HepG2 (cell line): Measurements from ENCODE around the gene LEMD2. TPM values are rescaled to one million over a fixed set of nuclear protein-coding genes. Genes with fewer than 3 reads are reported as not detected.

Experiments used
- ASH2L ChIP-seq: fragments of 300-600, 200-600 bp; sonication (generic); IDR thresholded peaks from 2 replicates; pipeline ENCODE4 v1.7.0; 2017; ENCODE audit warnings: low read depth, mild to moderate bottlenecking, moderate library complexity, mixed read lengths, low read length; ENCODE audit not compliant: insufficient read length
- GZF1 ChIP-seq: sonication (generic); formaldehyde crosslinking; IDR thresholded peaks from 2 replicates; pipeline ENCODE4 v1.5.1; 2020; ENCODE audit warnings: mild to moderate bottlenecking, missing genetic modification reagents
- HNF4A ChIP-seq: sonication (generic); formaldehyde crosslinking; IDR thresholded peaks from 2 replicates; pipeline ENCODE4 v1.4.0; 2020; ENCODE audit warnings: missing genetic modification reagents
- HOXA9 ChIP-seq: sonication (generic); formaldehyde crosslinking; IDR thresholded peaks from 2 replicates; pipeline ENCODE4 v1.8.1; 2022; ENCODE audit warnings: missing genetic modification reagents, mild to moderate bottlenecking, moderate library complexity, borderline replicate concordance
- JUND ChIP-seq: sonication (generic); formaldehyde crosslinking; IDR thresholded peaks from 2 replicates; pipeline ENCODE4 v1.8.0; 2022; ENCODE audit warnings: mild to moderate bottlenecking, missing genetic modification reagents
- KLF13 ChIP-seq: sonication (generic); formaldehyde crosslinking; IDR thresholded peaks from 2 replicates; pipeline ENCODE4 v1.4.0; 2020; ENCODE audit warnings: mild to moderate bottlenecking, missing genetic modification reagents
- POLR2G ChIP-seq: fragments of 200-400 bp; formaldehyde crosslinking; IDR thresholded peaks from 2 replicates; pipeline ENCODE4 v1.6.1; 2018; ENCODE audit warnings: mild to moderate bottlenecking, low read depth, low read length, moderate library complexity
- SAFB2 ChIP-seq: sonication (generic); formaldehyde crosslinking; IDR thresholded peaks from 2 replicates; pipeline ENCODE4 v1.5.1; 2020; ENCODE audit warnings: missing genetic modification reagents, low read depth, mild to moderate bottlenecking, borderline replicate concordance
- SNAPC2 ChIP-seq: sonication (generic); formaldehyde crosslinking; IDR thresholded peaks from 2 replicates; pipeline ENCODE4 v1.8.1; 2022; ENCODE audit warnings: mild to moderate bottlenecking, missing genetic modification reagents
- SP5 ChIP-seq: IDR thresholded peaks from 2 replicates; pipeline ENCODE4 v1.6.1; 2016; ENCODE audit warnings: low read depth, borderline replicate concordance
- TARDBP ChIP-seq: sonication (generic); formaldehyde crosslinking; IDR thresholded peaks from 2 replicates; pipeline ENCODE4 v1.8.0; 2022; ENCODE audit warnings: mild to moderate bottlenecking, missing genetic modification reagents
- ZBTB7A ChIP-seq: sonication (generic); formaldehyde crosslinking; IDR thresholded peaks from 2 replicates; pipeline ENCODE4 v1.8.0; 2022; ENCODE audit warnings: mild to moderate bottlenecking, missing genetic modification reagents
- ZBTB7B ChIP-seq: sonication (generic); formaldehyde crosslinking; IDR thresholded peaks from 2 replicates; pipeline ENCODE4 v1.4.0; 2020; ENCODE audit warnings: missing genetic modification reagents
- ZNF121 ChIP-seq: sonication (generic); formaldehyde crosslinking; IDR thresholded peaks from 2 replicates; pipeline ENCODE4 v1.5.0; 2020; ENCODE audit warnings: mild to moderate bottlenecking, missing genetic modification reagents
- ZNF234 ChIP-seq: sonication (generic); formaldehyde crosslinking; conservative IDR thresholded peaks from 2 replicates; pipeline ENCODE4 v1.5.1; 2020; ENCODE audit warnings: mild to moderate bottlenecking, missing genetic modification reagents
- ZNF276 ChIP-seq: sonication (generic); formaldehyde crosslinking; IDR thresholded peaks from 2 replicates; pipeline ENCODE4 v1.4.0; 2020; ENCODE audit warnings: mild to moderate bottlenecking, low read depth, missing genetic modification reagents
- ZNF296 ChIP-seq: sonication (generic); formaldehyde crosslinking; conservative IDR thresholded peaks from 2 replicates; pipeline ENCODE4 v1.5.0; 2020; ENCODE audit warnings: mild to moderate bottlenecking, missing genetic modification reagents
- ZNF543 ChIP-seq: sonication (generic); formaldehyde crosslinking; IDR thresholded peaks from 2 replicates; pipeline ENCODE4 v1.4.0; 2020; ENCODE audit warnings: mild to moderate bottlenecking, missing genetic modification reagents
- ZNF576 ChIP-seq: sonication (generic); formaldehyde crosslinking; IDR thresholded peaks from 2 replicates; pipeline ENCODE4 v1.4.0; 2020; ENCODE audit warnings: mild to moderate bottlenecking, missing genetic modification reagents
- ZNF589 ChIP-seq: sonication (generic); formaldehyde crosslinking; conservative IDR thresholded peaks from 2 replicates; pipeline ENCODE4 v1.8.0; 2022; ENCODE audit warnings: mild to moderate bottlenecking, moderate library complexity, missing genetic modification reagents
- ZNF761 ChIP-seq: sonication (generic); formaldehyde crosslinking; conservative IDR thresholded peaks from 2 replicates; pipeline ENCODE4 v1.4.0; 2020; ENCODE audit warnings: mild to moderate bottlenecking, missing genetic modification reagents
- ZNF776 ChIP-seq: sonication (generic); formaldehyde crosslinking; IDR thresholded peaks from 2 replicates; pipeline ENCODE4 v1.4.0; 2020; ENCODE audit warnings: mild to moderate bottlenecking, missing genetic modification reagents
- polyA plus RNA-seq, 8 experiments: library from polyadenylated mRNA; depleted of rRNA in 3 of 8; stranded (reverse) in 7 of 8; unstranded in 1 of 8; fragments of >200 nt; fragmentation: Illumina TruSeq in 4 of 8; extraction: Trizol in 4 of 8; gene quantifications; 2 replicates each; pipeline versions ENCODE4 v1.2.1 to v1.2.3, GENCODE V29; 2011 to 2016; ENCODE audit warnings: low read depth in 4 of 8, missing spikeins in 1 of 8, mixed read lengths in 1 of 8; ENCODE audit not compliant: insufficient read depth in 1 of 8
- total RNA-seq, 5 experiments: library from RNA; depleted of rRNA; stranded (reverse); fragments of >200 nt; fragmentation: Illumina TruSeq; extraction: Trizol; gene quantifications; 2 replicates each; pipeline ENCODE4 v1.2.3, GENCODE V29; 2016; ENCODE audit warnings: low read depth in 1 of 5
- TF ChIP-seq, protein P1 (sequence below): sonication (generic); formaldehyde crosslinking; IDR thresholded peaks from 2 replicates; pipeline ENCODE4 v1.4.0; 2020; ENCODE audit warnings: missing genetic modification reagents
- TF ChIP-seq, protein P2 (sequence below): sonication (generic); formaldehyde crosslinking; IDR thresholded peaks from 2 replicates; pipeline ENCODE4 v1.8.0; 2022; ENCODE audit warnings: mild to moderate bottlenecking, missing genetic modification reagents, moderate library complexity

LEMD2 gene
- total and polyA plus RNA-seq, 2 of the 13 experiments (the other 11 are each of a cell fraction or from before 2014, with no cell fraction given): 45.2 to 62.9 TPM

- TF ChIP-seq HNF4A (CRISPR knock-in tag): peak; percentile 45
- peak; percentile 70; the same call in 1 of the 2 replicates for TF ChIP-seq HOXA9 (CRISPR knock-in tag)
- TF ChIP-seq ZBTB7A (CRISPR knock-in tag): peak; percentile 87
- TF ChIP-seq POLR2G: peak; percentile 80
- peak; percentile 86 for TF ChIP-seq ASH2L
- TF ChIP-seq KLF13 (CRISPR knock-in tag): peak; percentile 69; the same call in 1 of the 2 replicates
- 0 out of 2 replicates have a peak, but pooled peaks have one; percentile 67 for TF ChIP-seq ZNF589
- TF ChIP-seq SP5 (CRISPR knock-in tag): peak; percentile 83; the same call in 1 of the 2 replicates
- peak; percentile 33; the same call in 1 of the 2 replicates for TF ChIP-seq ZNF121 (CRISPR knock-in tag)
- no peak for TF ChIP-seq ZNF576 (CRISPR knock-in tag)
- TF ChIP-seq ZNF543 (CRISPR knock-in tag): 0 out of 2 replicates have a peak, but pooled peaks have one; percentile 62
- peak; percentile 39; the same call in 1 of the 2 replicates for TF ChIP-seq JUND (CRISPR knock-in tag)
- peak; percentile 88 for TF ChIP-seq ZNF776 (CRISPR knock-in tag)
- no peak for TF ChIP-seq GZF1 (CRISPR knock-in tag)
- TF ChIP-seq, protein P1, sequence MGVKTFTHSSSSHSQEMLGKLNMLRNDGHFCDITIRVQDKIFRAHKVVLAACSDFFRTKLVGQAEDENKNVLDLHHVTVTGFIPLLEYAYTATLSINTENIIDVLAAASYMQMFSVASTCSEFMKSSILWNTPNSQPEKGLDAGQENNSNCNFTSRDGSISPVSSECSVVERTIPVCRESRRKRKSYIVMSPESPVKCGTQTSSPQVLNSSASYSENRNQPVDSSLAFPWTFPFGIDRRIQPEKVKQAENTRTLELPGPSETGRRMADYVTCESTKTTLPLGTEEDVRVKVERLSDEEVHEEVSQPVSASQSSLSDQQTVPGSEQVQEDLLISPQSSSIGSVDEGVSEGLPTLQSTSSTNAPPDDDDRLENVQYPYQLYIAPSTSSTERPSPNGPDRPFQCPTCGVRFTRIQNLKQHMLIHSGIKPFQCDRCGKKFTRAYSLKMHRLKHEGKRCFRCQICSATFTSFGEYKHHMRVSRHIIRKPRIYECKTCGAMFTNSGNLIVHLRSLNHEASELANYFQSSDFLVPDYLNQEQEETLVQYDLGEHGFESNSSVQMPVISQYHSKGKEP (CRISPR knock-in tag): no peak
- no peak; the same call in 1 of the 2 replicates for TF ChIP-seq ZNF234 (CRISPR knock-in tag)
- TF ChIP-seq SAFB2: peak; percentile 97; the same call in 1 of the 2 replicates
- TF ChIP-seq ZNF276 (CRISPR knock-in tag): peak; percentile 58; the same call in 1 of the 2 replicates
- TF ChIP-seq ZBTB7B (CRISPR knock-in tag): peak; percentile 78; the same call in 1 of the 2 replicates
- peak; percentile 97 for TF ChIP-seq TARDBP
- TF ChIP-seq ZNF761 (CRISPR knock-in tag): peak; percentile 80; the same call in 1 of the 2 replicates
- TF ChIP-seq, protein P2, sequence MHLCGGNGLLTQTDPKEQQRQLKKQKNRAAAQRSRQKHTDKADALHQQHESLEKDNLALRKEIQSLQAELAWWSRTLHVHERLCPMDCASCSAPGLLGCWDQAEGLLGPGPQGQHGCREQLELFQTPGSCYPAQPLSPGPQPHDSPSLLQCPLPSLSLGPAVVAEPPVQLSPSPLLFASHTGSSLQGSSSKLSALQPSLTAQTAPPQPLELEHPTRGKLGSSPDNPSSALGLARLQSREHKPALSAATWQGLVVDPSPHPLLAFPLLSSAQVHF: peak; percentile 40; the same call in 1 of the 2 replicates
- no peak for TF ChIP-seq SNAPC2 (CRISPR knock-in tag)
- TF ChIP-seq ZNF296: no peak
These were observed at the start of gene LEMD2 (continued) for GRCh38 chr6:33788694-33789549.
